Mucosa of rectum (tissue), 2 donors: ENCODE measurements around the gene ROBO2.

Experiments used
- H3K27ac ChIP-seq, 2 donors: one replicate each; pipeline ENCODE4 v1.7.0; 2013; ENCODE audit warnings: inconsistent platforms in 2 of 2, low read depth in 2 of 2, low read length in 2 of 2
- H3K27me3 ChIP-seq, 2 donors: one replicate each; pipeline ENCODE4 v1.7.0; 2013; ENCODE audit warnings: low read length in 2 of 2; ENCODE audit not compliant: control insufficient read depth in 2 of 2, insufficient read depth in 2 of 2
- H3K36me3 ChIP-seq, 2 donors: one replicate each; pipeline ENCODE4 v1.7.0; 2013; ENCODE audit warnings: low read length in 2 of 2; ENCODE audit not compliant: control insufficient read depth in 2 of 2, insufficient read depth in 2 of 2
- H3K4me1 ChIP-seq, 2 donors: one replicate each; pipeline ENCODE4 v1.7.0; 2013; ENCODE audit warnings: low read length in 2 of 2, mild to moderate bottlenecking in 1 of 2; ENCODE audit not compliant: control insufficient read depth in 2 of 2, insufficient read depth in 2 of 2
- H3K4me3 ChIP-seq, 2 donors: one replicate each; pipeline ENCODE4 v1.7.0; 2013; ENCODE audit warnings: low read length in 2 of 2
- H3K9ac ChIP-seq, 2 donors: one replicate each; pipeline ENCODE4 v1.7.0; 2013; ENCODE audit warnings: low read length in 2 of 2, low read depth in 1 of 2, mild to moderate bottlenecking in 1 of 2
- H3K9me3 ChIP-seq, 2 donors: one replicate each; pipeline ENCODE4 v1.7.0; 2013; ENCODE audit warnings: low read length in 2 of 2; ENCODE audit not compliant: control insufficient read depth in 2 of 2
- donor health status: healthy.
- donor health status: Normal muscosa, but diverticular disease.

Gene ROBO2

GRCh38 chr3:77203851-77204250, 164.0 kb downstream of the ROBO2 start:
- Histone ChIP-seq H3K9ac (no peak overlapping the region), H3K36me3 (no peaks in the 10 kb centered on the region), H3K27ac (no peak overlapping the region), H3K9me3 (no peaks in the 10 kb centered on the region), H3K4me3 (no peak overlapping the region), H3K4me1 (no peaks in the 10 kb centered on the region), H3K27me3 (no peaks in the 10 kb centered on the region)

- Histone ChIP-seq H3K9me3 (no peaks in the 10 kb centered on the region), H3K27ac (no peak overlapping the region), H3K4me3 (no peak overlapping the region), H3K27me3 (no peaks in the 10 kb centered on the region), H3K36me3 (no peaks in the 10 kb centered on the region), H3K9ac (no peak overlapping the region), H3K4me1 (no peaks in the 10 kb centered on the region)
These were observed 164.9 kb downstream of the ROBO2 start for GRCh38 chr3:77204788-77205187.

DNA sequence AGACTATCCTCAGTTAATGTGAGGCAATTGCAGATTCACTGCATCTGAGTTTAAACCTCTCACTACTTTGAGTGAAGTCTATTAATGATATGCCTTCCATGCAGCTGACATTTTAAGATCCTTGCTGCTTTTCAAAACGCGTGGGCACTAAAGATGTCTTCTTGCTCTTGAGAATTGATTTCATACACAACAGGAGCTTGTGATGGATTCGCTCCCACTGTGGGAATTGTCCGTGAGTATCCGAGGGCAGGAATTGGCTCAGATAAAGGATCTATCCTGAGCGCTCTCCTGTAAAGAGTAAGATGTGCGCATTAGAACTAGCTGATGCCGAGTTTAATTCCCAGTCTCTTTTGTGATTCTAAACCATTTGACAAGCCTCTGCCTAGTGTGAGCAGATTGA, 167.9 kb downstream of the ROBO2 start:
- H3K4me3 ChIP-seq: no peak overlapping the region
- no peaks in the 10 kb centered on the region for H3K27me3 ChIP-seq
- H3K27ac ChIP-seq: no peak overlapping the region
- no peaks in the 10 kb centered on the region for H3K9me3 ChIP-seq
- no peaks in the 10 kb centered on the region for H3K4me1 ChIP-seq
- no peak overlapping the region for H3K9ac ChIP-seq
- H3K36me3 ChIP-seq: no peaks in the 10 kb centered on the region

- no peaks in the 10 kb centered on the region for H3K4me1 ChIP-seq
These were observed 182.8 kb downstream of the ROBO2 start for GRCh38 chr3:77222701-77223100.

GRCh38 chr3:77227567-77227966, 187.7 kb downstream of the ROBO2 start:
- Histone ChIP-seq H3K9me3 (no peaks in the 10 kb centered on the region), H3K4me1 (no peaks in the 10 kb centered on the region), H3K36me3 (no peaks in the 10 kb centered on the region), H3K9ac (no peak overlapping the region), H3K27me3 (no peaks in the 10 kb centered on the region), H3K27ac (no peak overlapping the region), H3K4me3 (no peak overlapping the region)

More at GRCh38 chr3:77222701-77223100, 182.8 kb downstream of the ROBO2 start:
- Histone ChIP-seq H3K9me3 (no peaks in the 10 kb centered on the region), H3K9ac (no peak overlapping the region), H3K27ac (no peak overlapping the region), H3K36me3 (no peaks in the 10 kb centered on the region), H3K4me3 (no peak overlapping the region), H3K27me3 (no peaks in the 10 kb centered on the region)

- Histone ChIP-seq H3K4me3 (no peak overlapping the region), H3K9me3 (no peaks in the 10 kb centered on the region), H3K27me3 (no peaks in the 10 kb centered on the region), H3K27ac (no peak overlapping the region), H3K9ac (no peak overlapping the region), H3K4me1 (no peaks in the 10 kb centered on the region), H3K36me3 (no peaks in the 10 kb centered on the region)
These were observed 192.7 kb downstream of the ROBO2 start for GRCh38 chr3:77232557-77232956.

- Histone ChIP-seq H3K4me3 (no peak overlapping the region), H3K9ac (no peak overlapping the region), H3K4me1 (no peaks in the 10 kb centered on the region), H3K36me3 (no peaks in the 10 kb centered on the region), H3K27ac (no peak overlapping the region), H3K27me3 (no peaks in the 10 kb centered on the region), H3K9me3 (no peaks in the 10 kb centered on the region)
These were observed 194.1 kb downstream of the ROBO2 start for GRCh38 chr3:77234004-77234403.

DNA sequence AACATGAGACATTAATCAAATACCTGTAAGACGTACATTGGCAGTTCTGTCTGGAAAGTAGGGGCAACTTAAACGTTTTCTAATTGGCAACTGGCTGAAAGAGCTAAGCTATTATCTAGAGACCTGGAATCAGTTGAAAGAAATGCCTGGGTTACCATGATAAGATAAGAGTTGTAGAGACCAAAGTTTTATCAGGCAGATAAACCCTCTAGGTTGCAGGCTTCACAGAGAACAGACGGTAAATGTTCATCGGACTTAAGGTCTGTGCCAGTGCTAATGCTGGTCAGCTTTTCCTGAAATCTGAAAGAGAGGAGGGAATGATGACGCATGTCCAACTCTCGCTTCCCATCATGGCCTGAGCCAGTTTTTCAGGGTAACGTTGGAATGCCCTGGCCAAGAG, 196.2 kb downstream of the ROBO2 start:
- Histone ChIP-seq H3K9ac (no peak overlapping the region), H3K27ac (no peak overlapping the region), H3K27me3 (no peaks in the 10 kb centered on the region), H3K9me3 (no peaks in the 10 kb centered on the region), H3K4me3 (no peak overlapping the region), H3K4me1 (no peaks in the 10 kb centered on the region), H3K36me3 (no peaks in the 10 kb centered on the region)

DNA sequence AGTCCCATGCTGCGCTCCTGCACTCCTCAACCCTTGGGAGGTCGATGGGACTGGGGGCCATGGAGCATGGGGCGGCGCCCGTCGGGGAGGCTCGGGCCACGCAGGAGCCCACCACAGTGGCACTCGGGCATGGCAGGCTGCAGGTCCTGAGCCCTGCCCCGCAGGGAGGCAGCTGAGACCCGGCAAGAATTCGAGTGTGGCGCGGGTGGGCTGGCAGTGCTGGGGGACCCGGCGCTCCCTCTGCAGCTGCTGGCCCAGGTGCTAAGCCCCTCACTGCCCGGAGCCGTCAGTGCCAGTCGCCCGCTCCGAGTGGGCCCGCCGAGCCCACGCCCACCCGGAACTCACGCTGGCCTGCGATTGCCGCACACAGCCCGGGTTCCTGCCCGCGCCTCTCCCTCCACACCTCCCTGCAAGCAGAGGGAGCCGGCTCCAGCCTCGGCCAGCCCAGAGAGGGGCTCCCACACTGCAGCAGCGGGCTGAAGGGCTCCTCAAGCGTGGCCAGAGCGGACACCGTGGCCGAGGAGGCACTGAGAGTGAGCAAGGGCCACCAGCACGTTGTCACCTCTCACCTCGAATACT, 200.3 kb downstream of the ROBO2 start:
- Histone ChIP-seq H3K4me3 (no peak overlapping the region), H3K4me1 (no peaks in the 10 kb centered on the region), H3K9me3 (no peaks in the 10 kb centered on the region), H3K36me3 (no peaks in the 10 kb centered on the region), H3K9ac (no peak overlapping the region), H3K27me3 (no peaks in the 10 kb centered on the region), H3K27ac (no peak overlapping the region)

DNA sequence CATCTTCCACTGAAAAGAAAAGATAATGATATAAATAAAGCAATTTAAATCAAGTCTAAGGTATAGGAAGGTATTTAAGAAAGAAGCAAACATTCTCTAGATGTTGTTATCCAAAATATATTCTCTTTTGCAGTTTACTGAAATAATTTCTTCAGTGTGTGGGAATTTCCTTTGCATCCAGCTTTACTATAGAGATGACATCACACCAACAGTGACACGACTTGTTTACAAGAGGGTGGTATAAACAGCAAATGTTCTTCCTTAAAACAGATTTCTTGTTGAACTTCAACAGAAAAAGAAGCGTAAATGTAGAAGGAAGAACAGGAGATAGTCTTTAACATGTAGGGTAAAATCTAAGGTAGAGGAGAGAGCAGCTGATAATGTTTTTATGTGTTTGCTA, 202.5 kb downstream of the ROBO2 start:
- H3K9me3 ChIP-seq: no peaks in the 10 kb centered on the region
- H3K4me3 ChIP-seq: no peak overlapping the region
- no peak overlapping the region for H3K27ac ChIP-seq
- no peaks in the 10 kb centered on the region for H3K36me3 ChIP-seq
- H3K9ac ChIP-seq: no peak overlapping the region
- H3K27me3 ChIP-seq: no peaks in the 10 kb centered on the region
- H3K4me1 ChIP-seq: no peaks in the 10 kb centered on the region

- Histone ChIP-seq H3K27ac (no peak overlapping the region), H3K9me3 (no peaks in the 10 kb centered on the region), H3K4me1 (no peaks in the 10 kb centered on the region), H3K4me3 (no peak overlapping the region), H3K36me3 (no peaks in the 10 kb centered on the region), H3K9ac (no peak overlapping the region), H3K27me3 (no peaks in the 10 kb centered on the region)
These were observed 205.1 kb downstream of the ROBO2 start for GRCh38 chr3:77244981-77245380.
